ENCODE results near the gene CPT1C. TPM values are rescaled to one million over a fixed set of nuclear protein-coding genes. Genes with fewer than 3 reads are reported as not detected.

Gene CPT1C
- total and polyA plus RNA-seq, 2 experiments from 2014 or later = 6.2 to 6.8 TPM

GRCh38 chr19:49667473-49667872, 23.4 kb upstream of the CPT1C start:
- DNase-seq (ENCODE audit: low spot score) = no peak
- 95% methylated on average over 2 of the region's 2 CpGs for WGBS (ENCODE audit: low lambda C conversion rate, missing lambda C conversion rate)
- H3K4me3 ChIP-seq = no peak overlapping the region
- TF ChIP-seq CTCF (IDR thresholded peaks at IDR 0.05; ENCODE audit: poor library complexity) (no peak), EZH2phosphoT487 (IDR thresholded peaks at IDR 0.05; ENCODE audit: low read depth, severe bottlenecking, unreplicated experiment) (no peak), EZH2 (IDR thresholded peaks at IDR 0.05; ENCODE audit: borderline replicate concordance) (no peak)
- H3K36me3 ChIP-seq (replicated peaks; ENCODE audit: insufficient read depth, low read depth) = no peaks in the 10 kb centered on the region
- H3K9me3 ChIP-seq (ENCODE audit: low read depth) = no peaks in the 10 kb centered on the region
- no peak overlapping the region for H3K27ac ChIP-seq
- peaks cover 37% of the 10 kb centered on the region for H3K79me2 ChIP-seq
- no peak overlapping the region for H2AFZ ChIP-seq
- peaks cover 19% of the 10 kb centered on the region for H3K4me1 ChIP-seq (ENCODE audit: insufficient read depth)
- no peaks in the 10 kb centered on the region for H3K27me3 ChIP-seq
- no peaks in the 10 kb centered on the region for H4K20me1 ChIP-seq (ENCODE audit: insufficient read depth, poor library complexity, severe bottlenecking)
- no peaks in the 10 kb centered on the region for H3K9me2 ChIP-seq (replicated peaks; ENCODE audit: insufficient read depth)
- H3K4me2 ChIP-seq = peak overlapping the region; percentile 90

GRCh38 chr19:49669516-49669915, 21.4 kb upstream of the CPT1C start:
- TF ChIP-seq CTCF (IDR thresholded peaks at IDR 0.05; ENCODE audit: poor library complexity) = no peak
- TF ChIP-seq EZH2phosphoT487 (IDR thresholded peaks at IDR 0.05; ENCODE audit: low read depth, severe bottlenecking, unreplicated experiment) = no peak
- TF ChIP-seq EZH2 (IDR thresholded peaks at IDR 0.05; ENCODE audit: borderline replicate concordance) = no peak
- no peak for DNase-seq (ENCODE audit: low spot score)

GRCh38 chr19:49672131-49672919, 18.6 kb upstream of the CPT1C start:
- H4K20me1 ChIP-seq (ENCODE audit: insufficient read depth, poor library complexity, severe bottlenecking) = no peaks in the 10 kb centered on the region
- H3K27me3 ChIP-seq = no peaks in the 10 kb centered on the region
- peaks cover 7% of the 10 kb centered on the region for H3K4me1 ChIP-seq (ENCODE audit: insufficient read depth)
- TF ChIP-seq CTCF (IDR thresholded peaks at IDR 0.05; ENCODE audit: poor library complexity) (peak; percentile 94), EZH2 (IDR thresholded peaks at IDR 0.05; ENCODE audit: borderline replicate concordance) (no peak)
- no peaks in the 10 kb centered on the region for H3K9me2 ChIP-seq (replicated peaks; ENCODE audit: insufficient read depth)
- peaks cover 14% of the 10 kb centered on the region for H3K79me2 ChIP-seq
- H3K9me3 ChIP-seq (ENCODE audit: low read depth) = no peaks in the 10 kb centered on the region
- 33% methylated on average over 24 of the region's 28 CpGs for WGBS (ENCODE audit: low lambda C conversion rate, missing lambda C conversion rate)
- H3K27ac ChIP-seq = peak overlapping the region; percentile 95
- no peak overlapping the region for H3K4me3 ChIP-seq
- H3K36me3 ChIP-seq (replicated peaks; ENCODE audit: insufficient read depth, low read depth) = no peaks in the 10 kb centered on the region
- peak; percentile 93 for DNase-seq (ENCODE audit: low spot score)
- H2AFZ ChIP-seq = peak overlapping the region; percentile 53
- H3K4me2 ChIP-seq = peak overlapping the region; percentile 72

More at GRCh38 chr19:49669516-49669915, 21.4 kb upstream of the CPT1C start:
- H3K4me2 ChIP-seq = no peak overlapping the region
- H3K36me3 ChIP-seq (replicated peaks; ENCODE audit: insufficient read depth, low read depth) = no peaks in the 10 kb centered on the region
- H4K20me1 ChIP-seq (ENCODE audit: insufficient read depth, poor library complexity, severe bottlenecking) = no peaks in the 10 kb centered on the region
- H3K27me3 ChIP-seq = no peaks in the 10 kb centered on the region
- no peaks in the 10 kb centered on the region for H3K9me3 ChIP-seq (ENCODE audit: low read depth)
- H2AFZ ChIP-seq = no peak overlapping the region
- H3K9me2 ChIP-seq (replicated peaks; ENCODE audit: insufficient read depth) = no peaks in the 10 kb centered on the region
- H3K4me1 ChIP-seq (ENCODE audit: insufficient read depth) = peaks cover 11% of the 10 kb centered on the region
- no peak overlapping the region for H3K4me3 ChIP-seq
- H3K27ac ChIP-seq = no peak overlapping the region
- WGBS (ENCODE audit: low lambda C conversion rate, missing lambda C conversion rate) = 94% methylated on average over 3 of the region's 3 CpGs
- H3K79me2 ChIP-seq = peaks cover 25% of the 10 kb centered on the region

Data from hepatocyte (in vitro differentiated cells).